ENCODE results near the gene CLN5.

The CLN5 gene

GRCh38 chr13:77034881-77035280 is 43.0 kb downstream of the CLN5 start:
- no peak for DNase-seq (ENCODE audit: low read depth, low spot score)
- Histone ChIP-seq H3K27me3 (ENCODE audit: control insufficient read depth, insufficient read depth, low read length) (no peaks in the 10 kb centered on the region), H3K9me3 (ENCODE audit: control insufficient read depth, insufficient read depth, low read length) (no peaks in the 10 kb centered on the region), H3K4me1 (ENCODE audit: control insufficient read depth, insufficient read depth, low read length) (no peaks in the 10 kb centered on the region), H3K27ac (ENCODE audit: low read length) (no peak overlapping the region), H3K36me3 (ENCODE audit: control insufficient read depth, insufficient read depth, low read length) (no peaks in the 10 kb centered on the region), H3K4me3 (ENCODE audit: low read length) (no peak overlapping the region)
- no CpG with 5 or more reads among the region's 5 CpGs for WGBS (ENCODE audit: insufficient coverage, insufficient read length)

GRCh38 chr13:77036279-77036678 is 44.4 kb downstream of the CLN5 start:
- no peaks in the 10 kb centered on the region for H3K9me3 ChIP-seq (ENCODE audit: control insufficient read depth, insufficient read depth, low read length)
- H3K36me3 ChIP-seq (ENCODE audit: control insufficient read depth, insufficient read depth, low read length): no peaks in the 10 kb centered on the region
- H3K4me1 ChIP-seq (ENCODE audit: control insufficient read depth, insufficient read depth, low read length): no peaks in the 10 kb centered on the region
- DNase-seq (ENCODE audit: low read depth, low spot score): no peak
- no peaks in the 10 kb centered on the region for H3K27me3 ChIP-seq (ENCODE audit: control insufficient read depth, insufficient read depth, low read length)
- H3K4me3 ChIP-seq (ENCODE audit: low read length): no peak overlapping the region
- no CpG with 5 or more reads among the region's 1 CpG for WGBS (ENCODE audit: insufficient coverage, insufficient read length)
- no peak overlapping the region for H3K27ac ChIP-seq (ENCODE audit: low read length)

- H3K36me3 ChIP-seq (ENCODE audit: control insufficient read depth, insufficient read depth, low read length): no peaks in the 10 kb centered on the region
- H3K4me3 ChIP-seq (ENCODE audit: low read length): no peak overlapping the region
- no peaks in the 10 kb centered on the region for H3K27me3 ChIP-seq (ENCODE audit: control insufficient read depth, insufficient read depth, low read length)
- H3K4me1 ChIP-seq (ENCODE audit: control insufficient read depth, insufficient read depth, low read length): no peaks in the 10 kb centered on the region
- no peak for DNase-seq (ENCODE audit: low read depth, low spot score)
- H3K9me3 ChIP-seq (ENCODE audit: control insufficient read depth, insufficient read depth, low read length): no peaks in the 10 kb centered on the region
- no peak overlapping the region for H3K27ac ChIP-seq (ENCODE audit: low read length)
- no CpG with 5 or more reads among the region's 5 CpGs for WGBS (ENCODE audit: insufficient coverage, insufficient read length)
Observed at GRCh38 chr13:77038907-77039480, 47.1 kb downstream of the CLN5 start.

GRCh38 chr13:77040076-77040475 is 48.2 kb downstream of the CLN5 start:
- Histone ChIP-seq H3K4me3 (ENCODE audit: low read length) (no peak overlapping the region), H3K4me1 (ENCODE audit: control insufficient read depth, insufficient read depth, low read length) (no peaks in the 10 kb centered on the region), H3K27ac (ENCODE audit: low read length) (no peak overlapping the region), H3K27me3 (ENCODE audit: control insufficient read depth, insufficient read depth, low read length) (no peaks in the 10 kb centered on the region), H3K36me3 (ENCODE audit: control insufficient read depth, insufficient read depth, low read length) (no peaks in the 10 kb centered on the region), H3K9me3 (ENCODE audit: control insufficient read depth, insufficient read depth, low read length) (no peaks in the 10 kb centered on the region)
- no peak for DNase-seq (ENCODE audit: low read depth, low spot score)
- WGBS (ENCODE audit: insufficient coverage, insufficient read length): no CpG with 5 or more reads among the region's 7 CpGs

GRCh38 chr13:77040835-77041234 is 49.0 kb downstream of the CLN5 start:
- Histone ChIP-seq H3K27me3 (ENCODE audit: control insufficient read depth, insufficient read depth, low read length) (no peaks in the 10 kb centered on the region), H3K27ac (ENCODE audit: low read length) (no peak overlapping the region), H3K4me1 (ENCODE audit: control insufficient read depth, insufficient read depth, low read length) (no peaks in the 10 kb centered on the region), H3K4me3 (ENCODE audit: low read length) (no peak overlapping the region), H3K36me3 (ENCODE audit: control insufficient read depth, insufficient read depth, low read length) (no peaks in the 10 kb centered on the region), H3K9me3 (ENCODE audit: control insufficient read depth, insufficient read depth, low read length) (no peaks in the 10 kb centered on the region)
- DNase-seq (ENCODE audit: low read depth, low spot score): no peak
- no CpG with 5 or more reads among the region's 9 CpGs for WGBS (ENCODE audit: insufficient coverage, insufficient read length)

GRCh38 chr13:77042566-77043177 is 50.8 kb downstream of the CLN5 start:
- no CpG with 5 or more reads among the region's 5 CpGs for WGBS (ENCODE audit: insufficient coverage, insufficient read length)
- H3K27me3 ChIP-seq (ENCODE audit: control insufficient read depth, insufficient read depth, low read length): no peaks in the 10 kb centered on the region
- no peak overlapping the region for H3K27ac ChIP-seq (ENCODE audit: low read length)
- H3K36me3 ChIP-seq (ENCODE audit: control insufficient read depth, insufficient read depth, low read length): no peaks in the 10 kb centered on the region
- DNase-seq (ENCODE audit: low read depth, low spot score): no peak
- H3K4me3 ChIP-seq (ENCODE audit: low read length): no peak overlapping the region
- H3K9me3 ChIP-seq (ENCODE audit: control insufficient read depth, insufficient read depth, low read length): no peaks in the 10 kb centered on the region
- no peaks in the 10 kb centered on the region for H3K4me1 ChIP-seq (ENCODE audit: control insufficient read depth, insufficient read depth, low read length)

- no peaks in the 10 kb centered on the region for H3K36me3 ChIP-seq (ENCODE audit: control insufficient read depth, insufficient read depth, low read length)
- no peak overlapping the region for H3K4me3 ChIP-seq (ENCODE audit: low read length)
Observed at GRCh38 chr13:77047649-77048343, 55.9 kb downstream of the CLN5 start.

GRCh38 chr13:77048681-77049080 is 56.8 kb downstream of the CLN5 start:
- Histone ChIP-seq H3K4me1 (ENCODE audit: control insufficient read depth, insufficient read depth, low read length) (peaks cover 3% of the 10 kb centered on the region; the same call in 1 of the 2 replicates), H3K27ac (ENCODE audit: low read length) (no peak overlapping the region), H3K9me3 (ENCODE audit: control insufficient read depth, insufficient read depth, low read length) (no peaks in the 10 kb centered on the region), H3K4me3 (ENCODE audit: low read length) (no peak overlapping the region), H3K36me3 (ENCODE audit: control insufficient read depth, insufficient read depth, low read length) (no peaks in the 10 kb centered on the region), H3K27me3 (ENCODE audit: control insufficient read depth, insufficient read depth, low read length) (no peaks in the 10 kb centered on the region)
- no CpG with 5 or more reads among the region's 4 CpGs for WGBS (ENCODE audit: insufficient coverage, insufficient read length)
- DNase-seq (ENCODE audit: low read depth, low spot score): no peak

More at GRCh38 chr13:77047649-77048343, 55.9 kb downstream of the CLN5 start:
- Histone ChIP-seq H3K27ac (ENCODE audit: low read length) (no peak overlapping the region), H3K4me1 (ENCODE audit: control insufficient read depth, insufficient read depth, low read length) (peaks cover 3% of the 10 kb centered on the region; the same call in 1 of the 2 replicates), H3K9me3 (ENCODE audit: control insufficient read depth, insufficient read depth, low read length) (no peaks in the 10 kb centered on the region), H3K27me3 (ENCODE audit: control insufficient read depth, insufficient read depth, low read length) (no peaks in the 10 kb centered on the region)
- DNase-seq (ENCODE audit: low read depth, low spot score): no peak
- no CpG with 5 or more reads among the region's 8 CpGs for WGBS (ENCODE audit: insufficient coverage, insufficient read length)

GRCh38 chr13:77053192-77053591 is 61.3 kb downstream of the CLN5 start:
- Histone ChIP-seq H3K4me1 (ENCODE audit: control insufficient read depth, insufficient read depth, low read length) (peaks cover 3% of the 10 kb centered on the region; the same call in 1 of the 2 replicates), H3K9me3 (ENCODE audit: control insufficient read depth, insufficient read depth, low read length) (no peaks in the 10 kb centered on the region), H3K4me3 (ENCODE audit: low read length) (no peak overlapping the region), H3K36me3 (ENCODE audit: control insufficient read depth, insufficient read depth, low read length) (no peaks in the 10 kb centered on the region; the same call in 1 of the 2 replicates), H3K27ac (ENCODE audit: low read length) (no peak overlapping the region), H3K27me3 (ENCODE audit: control insufficient read depth, insufficient read depth, low read length) (no peaks in the 10 kb centered on the region)
- DNase-seq (ENCODE audit: low read depth, low spot score): no peak
- no CpG with 5 or more reads among the region's 4 CpGs for WGBS (ENCODE audit: insufficient coverage, insufficient read length)

Measured in iPS DF 6.9 (cell line).